HPDE6-E6E7 (cell line): ENCODE measurements around the gene RTN4IP1.

Source experiments
- DNase-seq: peaks from one replicate; pipeline ENCODE4 v3.0.0; 2011; ENCODE audit warnings: missing footprints; ENCODE audit errors: extremely low spot score

RTN4IP1 gene

DNA sequence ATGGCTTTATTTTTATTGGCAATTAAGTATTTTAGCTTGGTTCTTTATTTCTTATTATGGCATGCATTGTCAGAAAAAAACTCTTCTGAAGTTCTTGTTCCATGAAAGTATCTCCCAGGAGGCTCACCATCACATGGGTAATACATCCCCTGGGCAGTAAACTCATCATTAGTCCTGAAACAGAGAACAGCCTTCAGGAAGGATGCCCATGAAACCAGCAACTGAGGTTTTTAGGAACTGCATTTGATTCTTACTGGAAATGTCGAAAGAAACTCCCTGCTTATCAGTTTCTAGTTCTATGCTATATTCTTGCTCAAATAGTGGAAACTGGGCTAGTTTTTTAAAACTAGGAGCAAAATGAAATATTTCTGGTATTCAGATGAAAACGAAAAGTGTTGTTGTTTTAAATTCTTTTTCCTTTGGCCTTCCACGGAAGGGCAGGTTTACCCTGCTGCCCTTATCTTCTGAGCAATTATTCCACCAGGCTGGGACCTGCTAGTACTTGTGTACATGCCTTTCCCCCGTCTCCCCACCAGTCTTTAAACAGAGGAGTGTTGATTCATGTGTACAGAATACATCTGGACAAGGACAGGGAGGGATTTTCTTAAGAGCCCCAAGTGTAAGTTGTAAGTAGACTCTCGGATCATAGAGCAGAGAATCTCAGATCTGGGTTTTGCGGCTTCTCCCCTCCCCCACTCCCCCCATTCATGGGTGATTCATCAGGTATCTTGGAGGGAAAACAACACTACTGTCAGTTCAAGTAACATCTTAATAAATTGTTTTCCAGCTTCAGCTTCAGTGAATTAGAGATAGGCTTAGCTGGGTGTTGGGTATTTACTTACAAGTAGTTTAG is 81.5 kb downstream of the RTN4IP1 start:
- peak; percentile 66 for DNase-seq

DNA sequence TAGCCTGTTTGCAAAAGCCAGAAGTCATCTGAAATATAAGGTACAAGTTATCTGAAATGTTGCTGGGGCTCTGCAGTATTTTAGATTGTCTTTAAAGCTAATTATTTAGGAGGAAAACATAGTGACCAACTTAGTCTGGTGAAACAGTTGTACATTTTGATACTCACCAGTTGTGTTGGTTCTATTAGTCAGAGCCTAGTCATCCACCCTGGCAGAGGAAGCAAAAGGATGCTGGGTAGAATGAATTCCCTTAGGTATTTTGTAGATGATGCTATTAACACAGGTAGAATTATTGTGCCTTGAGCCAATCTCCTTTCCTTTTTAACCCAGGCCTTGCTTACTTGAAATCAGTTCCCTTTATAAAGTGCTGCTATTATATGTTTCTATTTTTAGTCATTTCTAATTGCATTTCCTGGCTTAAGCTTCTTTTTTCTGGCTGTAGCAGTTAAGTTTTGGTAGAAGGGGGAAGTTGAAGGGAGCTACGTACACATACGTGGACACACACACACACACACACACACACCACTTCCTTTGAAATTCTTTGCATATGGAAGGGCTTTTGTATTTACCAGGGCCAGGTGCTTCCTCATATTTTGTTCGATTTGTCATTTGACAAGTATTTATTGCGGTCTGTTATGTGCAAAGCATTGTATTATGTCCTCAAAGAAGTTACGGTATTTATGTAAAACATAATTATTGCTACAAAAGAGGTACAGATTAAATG is 82.4 kb downstream of the RTN4IP1 start:
- DNase-seq, result peak; percentile 75

DNA sequence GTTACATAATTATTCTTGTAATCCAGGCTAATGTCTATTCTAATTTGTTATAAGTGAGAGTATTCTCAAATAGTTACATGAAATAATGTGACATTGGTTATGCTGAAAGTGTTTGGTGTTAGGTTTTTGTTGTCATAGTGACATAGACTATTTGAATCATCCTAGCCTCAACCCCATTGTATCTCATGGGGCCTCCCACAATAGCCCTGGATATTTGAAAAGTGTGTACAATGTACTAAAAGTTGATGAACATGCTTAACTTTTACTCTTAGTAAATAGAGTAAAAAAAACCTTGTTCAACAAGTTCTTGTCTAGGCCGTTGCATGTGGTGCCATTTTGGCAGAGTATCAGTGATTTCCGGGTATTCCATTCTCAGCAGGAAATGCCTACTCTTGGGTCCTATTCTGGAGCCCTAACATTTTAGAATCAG is 83.0 kb downstream of the RTN4IP1 start:
- DNase-seq, result peak; percentile 46

DNA sequence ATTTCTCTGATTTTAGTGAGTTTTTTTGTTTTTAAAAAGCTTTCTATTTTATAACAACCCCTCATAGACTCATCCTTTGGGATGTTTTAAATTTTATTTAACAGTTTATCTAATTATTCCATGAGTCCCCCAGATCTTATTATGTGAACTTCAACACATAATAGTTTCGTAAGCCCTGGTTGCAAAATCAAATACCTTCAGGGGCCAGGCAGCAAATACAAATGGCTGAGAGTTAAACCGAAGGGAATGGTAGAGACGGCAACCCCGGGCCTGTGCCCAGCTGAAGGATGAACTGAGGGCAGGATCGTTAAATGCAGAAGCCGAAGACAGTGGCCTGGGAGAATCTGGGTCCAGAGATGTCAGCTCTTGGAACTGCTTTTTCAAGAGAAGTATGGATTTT is 88.4 kb downstream of the RTN4IP1 start:
- no peak for DNase-seq

DNA sequence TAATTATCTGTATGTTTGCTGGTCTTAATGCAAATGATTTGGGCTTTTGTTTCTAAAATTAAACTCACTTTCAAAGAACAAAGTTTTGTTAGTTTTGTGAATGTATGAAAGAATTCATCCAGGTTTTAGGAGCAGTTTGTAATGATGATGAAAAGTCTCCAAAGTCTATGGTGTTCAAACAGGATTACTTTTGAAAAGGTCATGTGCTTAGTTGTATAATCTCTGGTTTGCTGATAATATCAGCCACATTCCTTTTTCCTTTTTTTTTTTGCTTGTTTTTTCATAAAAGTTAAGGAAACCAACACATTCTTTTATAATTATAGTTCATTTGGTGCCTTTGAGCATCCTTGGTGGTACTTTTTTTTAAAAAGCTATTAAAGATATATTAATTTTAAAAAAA is 88.9 kb downstream of the RTN4IP1 start:
- no peak for DNase-seq

DNA sequence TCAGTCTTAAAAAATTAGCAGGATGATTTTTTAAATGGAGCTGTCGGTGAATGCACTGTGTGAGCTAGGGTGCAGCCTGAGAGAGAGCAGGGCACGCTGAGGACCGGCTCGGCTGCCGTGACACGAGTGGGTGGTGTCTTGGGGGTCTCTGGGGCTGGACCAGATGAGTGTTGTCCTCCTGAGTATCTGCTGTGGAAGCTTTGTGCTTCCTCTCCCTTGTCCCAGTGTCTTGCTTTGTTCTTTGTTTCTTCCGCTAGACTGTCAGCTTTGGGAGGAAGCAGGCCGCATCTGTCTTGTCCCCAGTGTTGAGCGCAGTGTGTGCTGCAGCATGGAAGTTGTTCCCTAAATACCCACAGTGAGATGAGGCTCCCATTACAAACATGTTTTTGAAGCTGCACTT is 89.4 kb downstream of the RTN4IP1 start:
- no peak for DNase-seq

DNA sequence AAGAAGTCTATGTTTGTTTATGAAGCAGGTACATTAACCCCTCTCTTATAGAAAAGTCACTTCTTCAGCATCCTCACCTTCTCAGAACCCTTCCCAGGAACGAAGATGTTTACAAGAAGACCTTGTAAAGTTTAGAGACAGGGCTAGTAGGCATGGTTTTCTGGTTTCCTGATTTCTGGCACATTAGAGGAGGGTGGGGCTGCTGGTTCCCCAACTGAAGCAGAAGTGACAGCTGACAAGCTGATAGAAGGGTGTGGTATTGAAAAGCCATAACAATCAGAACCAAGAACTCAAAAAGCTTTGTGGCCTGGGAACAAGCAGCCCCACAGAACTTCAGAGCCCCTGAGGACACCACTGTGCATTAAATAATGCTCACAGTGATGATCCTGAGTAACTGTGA is 91.2 kb downstream of the RTN4IP1 start:
- DNase-seq, result no peak

DNA sequence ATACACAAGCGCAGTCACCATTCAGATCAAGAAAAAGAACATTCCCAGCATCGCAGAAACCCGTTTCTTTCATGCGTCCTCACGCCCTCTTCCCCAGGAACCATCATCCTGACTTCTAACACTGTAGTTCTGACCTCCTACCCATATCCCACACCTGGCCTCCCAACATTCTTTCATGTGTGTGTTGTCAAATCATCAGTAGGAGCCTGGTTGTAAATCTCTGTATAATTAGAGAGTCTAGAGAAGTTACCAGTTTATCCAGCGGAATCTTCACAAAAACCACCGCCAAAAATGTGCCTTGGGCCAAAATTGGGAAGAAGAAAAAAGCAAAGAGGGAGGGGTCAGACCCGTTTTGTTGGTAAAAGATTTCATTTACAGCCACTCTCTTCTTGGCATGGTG is 91.6 kb downstream of the RTN4IP1 start:
- no peak for DNase-seq

DNA sequence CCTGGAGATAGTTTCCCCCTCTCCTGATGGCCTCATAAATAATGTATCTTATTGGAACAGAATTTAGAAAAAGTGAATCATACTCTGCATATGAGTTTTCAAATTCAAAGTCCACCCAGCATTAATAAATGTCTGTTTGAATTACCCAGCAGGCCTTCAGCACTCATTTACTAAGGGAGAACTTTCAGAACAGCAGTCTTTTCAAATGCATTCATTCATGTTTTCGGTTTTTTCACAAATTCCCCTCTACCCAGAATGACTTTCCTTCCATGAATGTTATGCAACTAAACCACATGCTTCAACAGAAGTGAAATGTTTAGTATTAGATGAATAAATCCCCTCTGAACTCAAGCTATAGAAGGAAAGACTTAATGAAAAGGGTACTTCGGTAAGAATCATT is 92.4 kb downstream of the RTN4IP1 start:
- DNase-seq, result no peak

DNA sequence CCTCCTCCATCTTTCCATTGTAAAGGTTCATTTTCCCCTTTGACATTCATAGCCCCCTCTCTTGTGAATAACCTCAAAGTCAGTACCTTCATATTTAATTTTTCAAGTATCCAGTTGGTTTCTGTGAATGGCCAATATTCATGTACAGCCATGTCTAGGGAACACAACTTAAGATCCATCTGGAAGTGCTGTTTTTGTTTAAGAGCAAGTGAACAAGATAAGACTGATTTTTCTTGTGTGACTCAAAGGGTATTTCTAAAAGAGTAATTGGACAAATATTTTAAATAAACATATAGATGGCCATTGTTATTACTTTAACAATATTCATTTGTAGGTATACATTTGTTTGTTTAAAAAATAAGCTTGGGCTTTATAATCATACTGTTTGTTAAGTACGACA is 92.9 kb downstream of the RTN4IP1 start:
- no peak for DNase-seq

DNA sequence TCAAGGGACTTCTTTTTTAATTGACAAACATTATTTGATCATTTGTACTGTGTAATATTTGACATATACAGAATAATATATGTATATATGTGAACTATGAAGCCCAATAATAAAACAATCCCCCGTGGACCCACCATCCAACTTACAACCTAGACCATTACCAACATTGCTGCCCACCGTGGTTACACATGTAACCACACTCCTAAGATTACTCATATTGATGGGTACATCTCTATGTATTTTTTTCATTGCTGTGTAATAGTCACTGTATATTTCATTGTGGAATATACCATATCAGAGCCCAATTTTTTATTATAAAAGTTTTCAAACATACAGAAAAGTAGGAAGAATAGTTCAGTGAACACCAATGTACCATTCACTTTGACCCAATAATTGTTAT is 94.3 kb downstream of the RTN4IP1 start:
- no peak for DNase-seq

DNA sequence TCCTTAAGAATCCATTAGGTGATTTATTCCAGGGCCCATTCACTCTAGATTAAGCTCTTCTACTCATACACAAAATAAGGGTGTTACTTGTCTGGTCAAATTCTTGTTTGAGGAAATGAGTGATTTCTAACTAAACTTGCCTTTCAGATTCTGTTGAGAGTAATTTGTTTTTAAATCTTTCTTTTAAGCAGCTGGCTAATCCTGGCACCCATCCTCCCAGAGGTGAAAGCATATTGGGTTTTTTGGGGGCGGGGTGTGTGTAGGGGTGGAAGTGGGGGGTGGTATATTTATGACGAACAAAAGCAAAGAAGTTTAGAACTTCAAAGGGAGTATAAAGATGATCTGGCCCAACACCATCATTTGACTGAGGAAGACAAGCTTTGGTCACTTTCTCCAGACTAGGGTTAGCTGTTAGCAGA is 94.7 kb downstream of the RTN4IP1 start:
- DNase-seq, result no peak

DNA sequence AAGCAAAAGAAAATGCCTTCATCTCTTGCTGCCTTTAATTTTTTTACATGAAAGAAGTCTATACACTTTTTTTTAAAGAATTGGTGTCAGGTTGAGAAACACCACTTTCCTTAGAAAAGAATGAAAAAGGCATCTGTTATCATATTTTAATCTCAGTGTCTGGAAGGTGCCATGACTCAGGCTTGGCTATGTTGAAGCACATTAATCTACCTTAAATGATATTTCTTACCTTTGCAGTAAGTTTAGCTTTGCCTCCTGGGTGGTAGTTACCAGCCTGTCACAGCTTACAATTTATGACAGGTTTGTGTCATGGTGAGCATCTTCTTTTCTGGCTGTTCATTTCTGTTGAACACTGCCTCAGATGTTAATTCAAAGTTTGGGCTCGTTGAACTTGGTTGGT is 95.3 kb downstream of the RTN4IP1 start:
- DNase-seq, result no peak

DNA sequence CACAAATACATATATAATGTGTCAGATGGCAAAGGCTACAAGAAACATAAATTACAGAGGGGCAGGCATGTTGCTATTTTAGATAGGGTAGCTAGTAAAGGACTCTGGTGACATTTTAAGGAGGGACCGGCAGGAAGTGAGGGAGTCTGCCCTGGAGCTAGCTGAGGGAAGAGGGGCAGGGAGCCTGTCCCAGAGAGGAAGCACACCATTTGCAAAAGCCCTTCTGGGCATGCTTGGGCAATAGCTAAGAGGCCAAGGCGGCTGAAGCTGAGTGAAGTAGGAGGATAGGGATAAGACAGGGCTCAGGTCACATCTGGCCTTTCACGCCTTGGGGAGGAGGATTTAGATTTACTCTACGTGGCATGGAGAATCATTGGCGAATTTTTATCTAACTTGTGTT is 96.2 kb downstream of the RTN4IP1 start:
- no peak for DNase-seq

DNA sequence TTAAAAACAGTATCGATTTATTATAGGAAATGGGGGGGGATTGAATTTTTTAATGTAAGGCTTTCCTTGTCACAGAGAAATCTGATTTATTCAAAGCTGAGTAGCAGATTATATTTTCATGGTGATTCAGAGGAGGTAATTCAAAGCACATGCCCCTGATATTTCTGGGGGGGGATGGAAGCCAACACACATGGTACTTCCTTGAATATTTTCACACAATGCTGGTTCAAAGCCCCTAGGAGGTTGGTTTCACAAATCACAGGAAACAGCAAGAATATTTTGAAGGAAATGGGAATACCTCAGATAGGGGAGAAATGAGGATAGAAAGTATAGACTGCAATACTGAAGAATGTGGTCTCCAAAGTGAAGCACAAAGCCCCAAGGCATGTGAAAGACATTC is 98.8 kb downstream of the RTN4IP1 start:
- DNase-seq, result no peak

DNA sequence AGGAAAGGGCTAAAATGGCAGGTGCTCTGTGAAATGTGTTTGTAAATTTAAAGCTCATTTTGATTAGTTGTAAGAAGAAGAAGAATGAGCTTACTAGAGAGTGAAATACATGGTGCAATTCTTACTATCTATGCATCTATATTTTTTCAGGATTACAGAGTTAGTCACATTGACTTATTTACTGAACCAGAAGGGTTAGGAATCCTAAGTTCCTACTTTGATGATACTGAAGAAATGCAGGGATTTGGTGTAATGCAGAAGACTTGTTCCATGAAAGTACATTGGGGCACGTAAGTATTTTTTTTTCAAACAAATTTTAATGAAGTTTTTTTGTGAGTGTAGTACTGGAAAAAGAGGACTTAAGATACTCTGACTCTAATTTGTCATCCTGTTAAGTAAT is 99.3 kb downstream of the RTN4IP1 start:
- no peak for DNase-seq

DNA sequence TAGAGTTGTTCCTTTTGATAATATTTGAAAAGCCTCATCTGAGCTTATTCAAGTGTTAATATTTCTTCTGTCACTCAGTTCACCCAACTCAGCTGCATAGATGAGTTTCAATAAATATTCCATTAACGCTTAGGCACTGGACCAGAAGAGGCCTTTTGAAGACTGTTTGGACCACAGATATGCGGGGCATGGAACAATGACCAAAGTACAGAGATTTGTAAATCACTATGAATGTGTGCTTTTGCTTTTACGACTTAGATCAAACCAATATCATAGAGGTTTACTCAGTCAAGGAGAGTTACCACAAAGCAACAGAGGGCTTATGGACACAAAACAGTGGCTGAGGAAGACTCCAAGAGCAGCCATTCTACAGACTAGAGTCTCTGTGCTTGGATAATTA is 99.9 kb downstream of the RTN4IP1 start:
- no peak for DNase-seq

DNA sequence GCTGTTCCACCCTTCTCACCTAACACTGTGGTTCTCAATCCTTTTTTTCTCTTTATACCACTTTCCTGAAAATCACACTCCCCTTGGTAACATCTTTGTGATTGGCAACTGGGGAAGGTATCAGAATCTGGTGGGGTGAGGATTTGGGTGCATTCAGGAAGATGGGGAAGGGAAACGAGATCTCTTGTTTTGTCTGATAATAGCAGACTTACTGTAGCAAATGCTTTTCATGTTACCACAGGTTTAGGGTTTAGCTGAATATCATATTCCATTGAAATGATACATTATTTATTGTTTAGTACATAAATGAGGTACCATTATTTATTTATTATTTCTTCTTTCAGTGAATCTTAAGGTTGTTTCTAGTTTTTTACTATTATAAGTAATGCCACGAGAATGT is 100.8 kb downstream of the RTN4IP1 start:
- no peak for DNase-seq

DNA sequence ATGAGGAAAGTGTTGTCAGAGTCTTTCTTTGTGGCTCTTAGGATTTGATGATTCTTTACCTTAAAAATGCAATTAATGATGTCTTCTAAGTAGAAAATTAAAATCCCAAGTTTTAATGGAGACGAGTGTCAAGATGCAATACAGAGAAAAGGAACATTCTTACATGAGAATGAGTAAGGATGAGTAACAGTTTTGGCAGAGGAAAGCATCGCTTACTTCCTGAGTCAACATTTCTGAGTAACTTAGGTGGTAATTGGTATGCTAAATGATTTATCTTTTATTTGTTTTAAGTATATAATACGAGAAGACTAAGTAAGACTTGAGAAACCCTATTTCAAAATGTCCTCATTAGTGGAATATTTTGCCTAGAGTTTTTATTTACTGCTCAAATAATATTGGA is 101.3 kb downstream of the RTN4IP1 start:
- peak; percentile 47 for DNase-seq

DNA sequence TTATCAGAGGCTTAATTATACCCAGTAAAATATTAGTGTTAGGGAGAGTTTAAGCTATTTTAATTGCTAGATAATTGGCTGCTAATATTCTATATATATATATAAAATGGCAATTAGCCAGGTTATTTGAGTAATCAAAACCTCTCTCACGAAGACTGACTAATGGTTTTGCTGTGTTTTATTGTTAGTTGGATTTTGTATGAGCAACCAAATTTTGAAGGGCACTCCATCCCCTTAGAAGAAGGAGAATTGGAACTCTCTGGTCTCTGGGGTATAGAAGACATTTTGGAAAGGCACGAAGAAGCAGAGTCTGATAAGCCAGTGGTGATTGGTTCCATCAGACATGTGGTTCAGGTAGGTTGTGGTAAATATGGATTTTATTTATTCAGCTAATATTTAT is 102.2 kb downstream of the RTN4IP1 start:
- no peak for DNase-seq

DNA sequence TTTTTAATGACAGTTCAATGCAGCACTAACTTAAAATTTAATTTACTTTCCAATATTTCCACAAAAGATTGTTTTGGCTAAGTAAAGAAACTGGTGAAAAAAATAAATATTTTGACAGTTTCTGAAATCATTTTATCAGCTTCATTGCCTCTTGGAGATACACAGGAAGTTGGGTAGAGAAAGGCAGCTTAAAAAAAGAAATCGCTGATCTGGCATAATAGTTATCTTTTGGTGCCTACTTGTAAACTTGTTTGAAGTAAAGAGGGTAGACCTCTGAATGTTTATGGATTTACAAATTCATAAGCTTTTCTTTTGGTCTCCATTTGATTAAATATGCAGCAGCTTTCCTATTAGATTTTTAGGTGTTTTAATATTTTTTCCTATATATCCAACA is 103.4 kb downstream of the RTN4IP1 start:
- DNase-seq, result no peak

DNA sequence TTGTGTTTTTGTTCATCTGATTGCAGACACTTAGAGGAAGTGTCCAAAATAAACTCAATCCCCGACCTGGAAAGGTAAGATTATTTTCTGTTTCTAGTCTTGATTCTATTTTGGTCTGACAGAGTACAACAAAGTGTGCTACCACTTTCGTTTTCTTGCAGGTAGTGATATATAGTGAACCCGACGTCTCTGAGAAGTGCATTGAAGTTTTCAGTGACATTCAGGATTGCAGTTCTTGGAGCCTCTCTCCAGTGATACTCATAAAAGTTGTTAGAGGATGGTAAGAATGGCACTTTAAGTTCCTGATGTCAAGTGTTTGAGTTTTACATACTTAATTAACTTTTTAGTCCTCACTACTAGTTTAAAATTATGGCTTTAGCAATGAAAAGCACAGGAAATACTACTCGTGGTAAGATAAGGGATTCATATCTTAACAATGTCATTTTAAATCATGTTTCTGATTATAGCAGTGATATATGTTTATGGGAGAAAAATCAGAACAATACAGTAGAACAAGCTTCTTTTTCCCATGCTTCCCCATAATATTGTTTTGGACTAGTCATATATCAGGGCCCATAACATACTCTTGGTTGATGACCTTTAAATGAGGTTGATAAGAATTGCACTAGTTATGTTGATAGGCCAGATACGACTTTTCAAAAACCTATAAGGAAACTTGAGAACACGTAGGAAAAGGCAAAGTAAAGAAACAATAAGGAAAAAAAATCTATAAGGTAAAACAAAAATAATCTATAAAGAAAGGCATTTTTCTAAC is 104.0 kb downstream of the RTN4IP1 start:
- no peak for DNase-seq
